Measurements from ENCODE around the gene INPP5A. TPM values are rescaled to one million over a fixed set of nuclear protein-coding genes. Genes with fewer than 3 reads are reported as not detected.

Gene INPP5A
- total and polyA plus RNA-seq, 9 of the 15 experiments (the other 6 are each of a cell fraction or from before 2014, with no cell fraction given): 0.66 to 11.6 (median 7.7) TPM

DNA sequence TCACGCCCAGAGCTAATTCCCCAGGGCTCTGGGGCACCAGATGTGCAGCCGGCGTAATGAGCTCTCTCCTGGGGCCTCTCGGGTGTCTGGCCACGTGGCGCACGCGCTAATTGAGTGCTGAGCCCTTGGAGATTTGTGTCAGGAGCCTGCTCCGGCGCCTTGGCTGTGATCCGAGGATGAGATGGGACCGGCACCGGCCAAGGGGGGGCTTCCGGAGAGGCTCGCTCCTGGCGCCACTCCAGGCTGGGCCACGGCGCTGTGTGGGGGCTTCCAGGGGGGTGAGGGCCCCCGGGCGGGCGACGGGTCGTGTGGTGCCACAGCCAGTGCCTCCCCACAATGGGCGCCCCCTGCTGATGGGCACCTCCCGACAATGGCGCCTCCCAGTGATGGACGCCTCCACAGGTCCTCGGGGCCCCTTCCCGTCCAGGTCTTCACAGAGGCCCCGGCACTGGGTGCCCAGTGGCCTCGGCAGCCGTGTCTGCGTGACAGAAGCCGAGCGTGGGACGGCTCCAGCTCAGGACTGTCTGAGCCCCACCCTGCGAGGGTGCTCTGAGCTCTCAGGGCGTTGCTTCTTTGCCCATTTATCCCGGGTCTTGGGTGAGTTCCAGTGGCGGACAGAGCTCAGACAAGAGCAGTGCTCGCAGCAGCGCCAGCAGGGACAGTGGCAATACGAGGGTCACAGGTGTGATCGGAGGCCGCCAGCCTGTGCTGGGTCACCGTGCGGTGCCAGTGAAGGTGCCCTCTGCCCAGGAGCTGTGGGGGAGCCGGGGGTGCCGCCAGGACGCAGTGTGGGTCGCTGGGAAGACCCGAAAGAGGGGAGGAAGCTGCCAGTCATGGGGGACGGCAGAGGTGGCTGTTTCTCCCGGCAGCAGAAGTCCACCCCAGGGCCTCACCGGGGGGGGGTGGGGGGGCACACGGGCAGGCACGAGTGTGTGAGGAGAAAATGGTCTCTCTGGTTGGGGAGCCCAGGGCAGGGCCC lies 256.6 kb downstream of the INPP5A start:
- intact Hi-C loops (cut with micrococcal nuclease) (loop anchor here (10.0 kb wide), 1 partner anchor 139 kb away; no protein-coding TSS in a partner anchor), in situ Hi-C loops (cut with MboI) (no loop called here)
- BruUV-seq (replicated peaks): no TSS peak

More for the DNA sequence above, 256.6 kb downstream of the INPP5A start:
- Histone ChIP-seq H3K9me1 (ENCODE audit: control insufficient read depth, insufficient read depth, low read length) (no peaks in the 10 kb centered on the region), H4K20me1 (replicated peaks; ENCODE audit: control insufficient read depth, insufficient read depth, low read length) (no peaks in the 10 kb centered on the region), H3K4me2 (ENCODE audit: insufficient read depth, low read length) (no peak overlapping the region), H3K79me2 (ENCODE audit: control insufficient read depth, insufficient read depth, low read length) (no peaks in the 10 kb centered on the region), H3K9me3 (replicated peaks; ENCODE audit: control insufficient read depth, insufficient read depth, low read depth, low read length) (no peaks in the 10 kb centered on the region), H3K27me3 (ENCODE audit: control insufficient read depth in 2 of 2, insufficient read depth in 2 of 2, low read length in 2 of 2) (peaks cover 2 to 31% of the 10 kb centered on the region in 2 experiments; a peak in 3 of 5 replicates), H3K4me3 (no peak overlapping the region), H3K27ac (ENCODE audit: extremely low read depth, low read depth, low read length) (no peak overlapping the region), H3K36me3 (ENCODE audit: control insufficient read depth, insufficient read depth, low read length) (no peaks in the 10 kb centered on the region), H2AFZ (ENCODE audit: low read depth, low read length) (no peak overlapping the region), H3K9ac (ENCODE audit: insufficient read depth in 1 of 2, low read depth in 2 of 2, low read length in 2 of 2) (no peak overlapping the region), H3K4me1 (replicated peaks in 1 of 2; ENCODE audit: control insufficient read depth in 2 of 2, insufficient read depth in 2 of 2, low read length in 2 of 2) (peaks cover 0 to 11% of the 10 kb centered on the region in 2 experiments; a peak in 1 of 5 replicates)
- ATAC-seq: peak; percentile 53; the same call in 2 of the 3 replicates
- peak in 2 of 4 experiments; percentile 18 to 19 for DNase-seq (ENCODE audit: extremely low read depth in 1 of 4, low spot score in 3 of 4)
- ChIA-PET CTCF (ENCODE audit: low intra/inter-chr PET ratio) (no interaction called here), POLR2A (interaction anchor here (0.6 kb wide), 1 partner anchor 25 kb away, joined by 3 read pairs; no protein-coding TSS in a partner anchor)
- no peak for FAIRE-seq
- TF ChIP-seq NRF1 (conservative IDR thresholded peaks at IDR 0.05 in 1 of 2, IDR thresholded peaks at IDR 0.05 in 1 of 2) (0 out of 4 replicates have a peak, but pooled peaks of 1 of the 2 experiments have one; percentile 21), ZNF696 (CRISPR knock-in tag; conservative IDR thresholded peaks at IDR 0.05) (no peak), EZH2 (IDR thresholded peaks at IDR 0.05; ENCODE audit: borderline replicate concordance, low read depth, low read length) (no peak)
- TF ChIP-seq, protein P1, sequence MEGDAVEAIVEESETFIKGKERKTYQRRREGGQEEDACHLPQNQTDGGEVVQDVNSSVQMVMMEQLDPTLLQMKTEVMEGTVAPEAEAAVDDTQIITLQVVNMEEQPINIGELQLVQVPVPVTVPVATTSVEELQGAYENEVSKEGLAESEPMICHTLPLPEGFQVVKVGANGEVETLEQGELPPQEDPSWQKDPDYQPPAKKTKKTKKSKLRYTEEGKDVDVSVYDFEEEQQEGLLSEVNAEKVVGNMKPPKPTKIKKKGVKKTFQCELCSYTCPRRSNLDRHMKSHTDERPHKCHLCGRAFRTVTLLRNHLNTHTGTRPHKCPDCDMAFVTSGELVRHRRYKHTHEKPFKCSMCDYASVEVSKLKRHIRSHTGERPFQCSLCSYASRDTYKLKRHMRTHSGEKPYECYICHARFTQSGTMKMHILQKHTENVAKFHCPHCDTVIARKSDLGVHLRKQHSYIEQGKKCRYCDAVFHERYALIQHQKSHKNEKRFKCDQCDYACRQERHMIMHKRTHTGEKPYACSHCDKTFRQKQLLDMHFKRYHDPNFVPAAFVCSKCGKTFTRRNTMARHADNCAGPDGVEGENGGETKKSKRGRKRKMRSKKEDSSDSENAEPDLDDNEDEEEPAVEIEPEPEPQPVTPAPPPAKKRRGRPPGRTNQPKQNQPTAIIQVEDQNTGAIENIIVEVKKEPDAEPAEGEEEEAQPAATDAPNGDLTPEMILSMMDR (IDR thresholded peaks at IDR 0.05 in 2 of 3, conservative IDR thresholded peaks at IDR 0.05 in 1 of 3; ENCODE audit: insufficient read depth in 2 of 3, low read depth in 1 of 3, low read length in 3 of 3): peak in 2 of 3 experiments; percentile 28 to 38; a peak in 3 of 6 replicates
- WGBS (ENCODE audit: insufficient coverage, low coverage, missing lambda C conversion rate): 2% methylated on average over 23 of the region's 57 CpGs

Measured in K562 (cell line).